GM12878 (cell line): ENCODE measurements around the gene SCNN1G. TPM values are rescaled to one million over a fixed set of nuclear protein-coding genes. Genes with fewer than 3 reads are reported as not detected.

Source experiments
- ATAC-seq: fragments of 200-7000 bp; cut with Tn5 transposase; 3 replicates; pipeline ENCODE4 v1.9.1; 2020; ENCODE audit warnings: mild to moderate bottlenecking, moderate library complexity
- BruUV-seq: library from RNA; stranded (reverse); fragments of 400-500 nt; replicated peaks from 2 replicates; lab custom pipeline; 2021; lab: Mats Ljungman, UMichigan
- CTCF ChIA-PET: fragments of 300-600 bp; sonication (Branson Sonifier 250); formaldehyde crosslinking; extraction: SDS; loops from one replicate; lab custom pipeline; 2021; ENCODE audit warnings: inconsistent platforms; lab: Yijun Ruan, JAX
- POLR2A ChIA-PET: fragments of 350-600 bp; formaldehyde crosslinking; extraction: SDS; loops from one replicate; lab custom pipeline; 2021; ENCODE audit warnings: inconsistent platforms; lab: Charles Lee
- RAD21 ChIA-PET: fragments of 300-600 bp; sonication (Branson Sonifier 250); formaldehyde crosslinking; loops from one replicate; lab custom pipeline; 2023; ENCODE audit warnings: antibody characterized with exemption; ENCODE audit not compliant: unreplicated experiment; lab: Charles Lee
- SMC1A ChIA-PET: fragments of 300-600 bp; sonication (Branson Sonifier 250); formaldehyde crosslinking; loops from one replicate; lab custom pipeline; 2023; ENCODE audit not compliant: unreplicated experiment, uncharacterized antibody; lab: Charles Lee
- DNase-seq: peaks from one replicate; pipeline ENCODE4 v3.0.0-alpha.2; 2011; ENCODE audit warnings: low read depth, low spot score
- FAIRE-seq: peaks from 3 replicates; lab custom pipeline; 2011; peaks lifted over from hg19 to GRCh38; lab: Jason Lieb, UNC
- H2AFZ ChIP-seq: 2 replicates; pipeline ENCODE4 v1.6.0; 2011; ENCODE audit warnings: low read depth, low read length, control low read depth; ENCODE audit not compliant: control insufficient read depth
- H3K27ac ChIP-seq: 2 replicates; pipeline ENCODE4 v1.5.1; 2011; ENCODE audit warnings: control low read depth; ENCODE audit not compliant: control insufficient read depth, insufficient read depth
- H3K27me3 ChIP-seq, 2 experiments: replicated peaks in 1 of 2; 2 replicates each; pipeline versions ENCODE4 v1.6.0 to v1.6.1; 2011; ENCODE audit warnings: low read length in 1 of 2; ENCODE audit not compliant: control insufficient read depth in 2 of 2, insufficient read depth in 2 of 2
- H3K36me3 ChIP-seq, 2 experiments: 2 replicates each; pipeline ENCODE4 v1.5.1; 2011; ENCODE audit warnings: low read length in 1 of 2; ENCODE audit not compliant: control insufficient read depth in 2 of 2, insufficient read depth in 2 of 2
- H3K4me1 ChIP-seq: 2 replicates; pipeline ENCODE4 v1.6.1; 2011; ENCODE audit warnings: mild to moderate bottlenecking, low read length, moderate library complexity, mixed read lengths; ENCODE audit not compliant: control insufficient read depth, insufficient read depth
- H3K4me2 ChIP-seq: 2 replicates; pipeline ENCODE4 v1.6.0; 2011; ENCODE audit warnings: control low read depth; ENCODE audit not compliant: control insufficient read depth, insufficient read depth
- H3K4me3 ChIP-seq: fragments of 200-600 bp; sonication (generic); 2 replicates; pipeline ENCODE4 v1.5.1; 2016
- H3K79me2 ChIP-seq: 2 replicates; pipeline ENCODE4 v1.6.0; 2011; ENCODE audit warnings: low read length; ENCODE audit not compliant: control insufficient read depth, insufficient read depth
- H3K9ac ChIP-seq: 2 replicates; pipeline ENCODE4 v1.8.0; 2011; ENCODE audit warnings: low read length, control low read depth, mixed read lengths; ENCODE audit not compliant: control insufficient read depth, insufficient read depth
- H3K9me3 ChIP-seq: replicated peaks from 3 replicates; pipeline ENCODE4 v1.5.1; 2011; ENCODE audit warnings: mild to moderate bottlenecking, low read length; ENCODE audit not compliant: control insufficient read depth, insufficient read depth
- H4K20me1 ChIP-seq: 2 replicates; pipeline ENCODE4 v1.6.0; 2011; ENCODE audit not compliant: control insufficient read depth, insufficient read depth
- ATF3 ChIP-seq: IDR thresholded peaks from 2 replicates; pipeline ENCODE4 v1.6.1; 2011; ENCODE audit warnings: low read depth, mild to moderate bottlenecking, low read length, moderate library complexity, borderline replicate concordance; ENCODE audit errors: extremely low read depth
- CREM ChIP-seq: IDR thresholded peaks from 2 replicates; pipeline ENCODE4 v1.6.1; 2014; ENCODE audit warnings: antibody characterized with exemption, low read depth
- CTCF ChIP-seq, 3 experiments: IDR thresholded peaks in 2 of 3; conservative IDR thresholded peaks in 1 of 3; 2 replicates each; pipeline ENCODE4 v1.5.1; 2011; ENCODE audit warnings: low read depth in 3 of 3, low read length in 3 of 3, mild to moderate bottlenecking in 3 of 3, control low read depth in 2 of 3, moderate library complexity in 2 of 3, inconsistent platforms in 1 of 3, mixed read lengths in 1 of 3; ENCODE audit not compliant: control insufficient read depth in 2 of 3, insufficient read depth in 1 of 3; ENCODE audit errors: extremely low read depth in 1 of 3
- GATAD2B ChIP-seq: fragments of 450-650 bp; conservative IDR thresholded peaks from 2 replicates; pipeline ENCODE4 v1.6.1; 2017; ENCODE audit warnings: low read depth, mild to moderate bottlenecking, moderate library complexity
- IKZF2 ChIP-seq, 2 experiments: fragments of 450-650 bp; IDR thresholded peaks; 2 replicates each; pipeline ENCODE4 v1.6.1; 2017; ENCODE audit warnings: mild to moderate bottlenecking in 2 of 2, moderate library complexity in 2 of 2
- LARP7 ChIP-seq: fragments of 450-650 bp; IDR thresholded peaks from 2 replicates; pipeline ENCODE4 v1.6.1; 2017; ENCODE audit warnings: mild to moderate bottlenecking
- MAX ChIP-seq: IDR thresholded peaks from 2 replicates; pipeline ENCODE4 v1.6.1; 2012; ENCODE audit warnings: low read depth, low read length, improper control_type of control experiment
- MEF2B ChIP-seq: fragments of 450-650 bp; IDR thresholded peaks from 2 replicates; pipeline ENCODE4 v1.6.1; 2018; ENCODE audit warnings: mild to moderate bottlenecking, moderate library complexity; ENCODE audit not compliant: partially characterized antibody, poor library complexity, severe bottlenecking
- NFYA ChIP-seq: IDR thresholded peaks from 2 replicates; pipeline ENCODE4 v1.6.1; 2011; ENCODE audit warnings: low read depth, mild to moderate bottlenecking, low read length, improper control_type of control experiment, borderline replicate concordance
- PBX3 ChIP-seq: IDR thresholded peaks from 2 replicates; pipeline ENCODE4 v1.6.1; 2011; ENCODE audit warnings: mild to moderate bottlenecking, low read depth, low read length, moderate library complexity; ENCODE audit not compliant: insufficient replicate concordance
- POLR2AphosphoS2 ChIP-seq: IDR thresholded peaks from 2 replicates; pipeline ENCODE4 v1.6.1; 2011; ENCODE audit warnings: low read depth, mild to moderate bottlenecking, low read length, improper control_type of control experiment, moderate library complexity
- RAD21 ChIP-seq: IDR thresholded peaks from 2 replicates; pipeline ENCODE4 v1.6.1; 2011; ENCODE audit warnings: mild to moderate bottlenecking, low read depth, low read length, moderate library complexity; ENCODE audit not compliant: insufficient read depth
- RAD51 ChIP-seq: fragments of 450-650 bp; IDR thresholded peaks from 2 replicates; pipeline ENCODE4 v1.6.1; 2016; ENCODE audit warnings: moderate library complexity, mild to moderate bottlenecking, inconsistent platforms
- RCOR1 ChIP-seq: conservative IDR thresholded peaks from 2 replicates; pipeline ENCODE4 v1.6.1; 2012; ENCODE audit warnings: low read depth, low read length, improper control_type of control experiment
- RELA ChIP-seq: fragments of 450-650 bp; IDR thresholded peaks from 2 replicates; pipeline ENCODE4 v1.8.0; 2014; ENCODE audit warnings: borderline replicate concordance; ENCODE audit not compliant: partially characterized antibody
- SIX5 ChIP-seq: IDR thresholded peaks from 2 replicates; pipeline ENCODE4 v1.6.1; 2011; ENCODE audit warnings: mild to moderate bottlenecking, low read depth, low read length, moderate library complexity; ENCODE audit not compliant: severe bottlenecking
- SREBF1 ChIP-seq: IDR thresholded peaks from 2 replicates; pipeline ENCODE4 v1.6.1; 2012; ENCODE audit warnings: mild to moderate bottlenecking, low read length
- TBL1XR1 ChIP-seq: IDR thresholded peaks from 2 replicates; pipeline ENCODE4 v1.6.1; 2012; ENCODE audit warnings: low read depth, low read length, improper control_type of control experiment
- YY1 ChIP-seq: IDR thresholded peaks from 2 replicates; pipeline ENCODE4 v1.6.1; 2011; ENCODE audit warnings: low read depth, mild to moderate bottlenecking, low read length
- ZNF24 ChIP-seq: fragments of 450-650 bp; IDR thresholded peaks from 2 replicates; pipeline ENCODE4 v1.6.1; 2017; ENCODE audit warnings: antibody characterized with exemption, mild to moderate bottlenecking
- WGBS: methylation state at CpG from one replicate; pipeline ENCODE4 v1.1.6; 2016; ENCODE audit warnings: low lambda C conversion rate; ENCODE audit not compliant: insufficient replicate concordance, insufficient coverage; ENCODE audit errors: missing lambda C conversion rate; 5-methylcytosine and 5-hydroxymethylcytosine counted together
- in situ Hi-C: fragments of 300-500 bp; cut with MboI; formaldehyde crosslinking; loops from 9 replicates; pipeline ENCODE4 v1.14.3; 2018; ENCODE audit warnings: mixed read lengths
- intact Hi-C: fragments of 100-400 bp; cut with micrococcal nuclease; formaldehyde crosslinking; loops from one replicate; pipeline ENCODE4 v1.14.2; 2022; ENCODE audit not compliant: unreplicated experiment
- polyA plus RNA-seq, 11 experiments: library from polyadenylated mRNA; depleted of rRNA in 4 of 11; unstranded in 6 of 11; stranded (reverse) in 5 of 11; fragments of >200 nt; fragmentation: Nextera tagmentation in 4 of 11; fragmentation: Illumina TruSeq in 1 of 11; extraction: Ambion mirVana in 4 of 11; extraction: Trizol in 1 of 11; gene quantifications; 1 replicate in 1 of 11; 2 replicates in 10 of 11; pipeline versions ENCODE4 v1.2.1 to v1.2.3, GENCODE V29; 2011 to 2016; ENCODE audit warnings: inconsistent platforms in 2 of 11, missing spikeins in 2 of 11, low read depth in 1 of 11
- total RNA-seq, 4 experiments: library from RNA; depleted of rRNA in 3 of 4; stranded (reverse); fragments of >200 nt in 3 of 4; fragmentation: Illumina TruSeq in 1 of 4; extraction: Trizol in 1 of 4; gene quantifications; 2 replicates each; pipeline versions ENCODE4 v1.2.1 to v1.2.3, GENCODE V29; 2013 to 2021

Gene SCNN1G
- total and polyA plus RNA-seq, 10 of the 15 experiments (the other 5 are each of a cell fraction or from before 2014, with no cell fraction given), result 0.04 to 0.86 (median 0.08) TPM; not detected in 5

- Histone ChIP-seq H3K79me2 (peaks cover 13% of the 10 kb centered on the region), H3K4me2 (peak within 1 kb of the TSS; percentile 80), H3K27me3 (no peaks in the 10 kb centered on the region), H3K36me3 (no peaks in the 10 kb centered on the region), H2AFZ (peak within 1 kb of the TSS; percentile 99), H3K4me1 (no peaks in the 10 kb centered on the region; the same call in 1 of the 2 replicates), H3K4me3 (peak within 1 kb of the TSS; percentile 79), H3K9me3 (no peaks in the 10 kb centered on the region), H3K27ac (no peak within 1 kb of the TSS), H3K9ac (peak within 1 kb of the TSS; percentile 39), H4K20me1 (no peaks in the 10 kb centered on the region)
- FAIRE-seq (peak; percentile 85), DNase-seq (peak; percentile 78), ATAC-seq (peak; percentile 99)
- SMC1A ChIA-PET, result interaction anchor here (0.7 kb wide), 1 partner anchor 488 kb away, joined by 3 read pairs; no protein-coding TSS in a partner anchor
- CTCF ChIA-PET, result interaction anchor here (4.9 kb wide), 1 partner anchor 286 kb away, joined by 20 read pairs; no protein-coding TSS in a partner anchor
- POLR2A ChIA-PET, result no interaction called here
- WGBS, result under 1% methylated on average over 56 of the region's 75 CpGs
- RAD21 ChIA-PET, result interaction anchor here (1.0 kb wide), 1 partner anchor 285 kb away, joined by 3 read pairs; no protein-coding TSS in a partner anchor
- no TSS peak for BruUV-seq
- in situ Hi-C loops, result no loop called here
- intact Hi-C loops, result no loop called here
- peak; percentile 18; the same call in 1 of the 2 replicates for TF ChIP-seq LARP7
- TF ChIP-seq SIX5, result peak; percentile 91
- no peak for TF ChIP-seq POLR2AphosphoS2
- 0 out of 2 replicates have a peak, but pooled peaks have one; percentile 30 for TF ChIP-seq SREBF1
- TF ChIP-seq RCOR1, result peak; percentile 93; the same call in 1 of the 2 replicates
- no peak for TF ChIP-seq CTCF (IDR thresholded peaks at IDR 0.05 in 2 of 3, conservative IDR thresholded peaks at IDR 0.05 in 1 of 3; ENCODE audit: control insufficient read depth in 2 of 3, extremely low read depth in 1 of 3, insufficient read depth in 1 of 3, low read depth in 3 of 3, low read length in 3 of 3)
- TF ChIP-seq GATAD2B, result no peak; the same call in 1 of the 2 replicates
- peak; percentile 24 for TF ChIP-seq PBX3
- TF ChIP-seq RAD21, result no peak
- TF ChIP-seq NFYA, result no peak
- peak; percentile 72 for TF ChIP-seq RAD51
- peak; percentile 86 for TF ChIP-seq CREM
- TF ChIP-seq MAX, result peak; percentile 40; the same call in 1 of the 2 replicates
- TF ChIP-seq MEF2B, result peak; percentile 89
- no peak for TF ChIP-seq TBL1XR1
- TF ChIP-seq RELA, result peak; percentile 91
- TF ChIP-seq IKZF2 (IDR thresholded peaks at IDR 0.05), result peak in 1 of 2 experiments; percentile 39; a peak in 1 of 4 replicates
- TF ChIP-seq YY1, result peak; percentile 99
- TF ChIP-seq ATF3, result peak; percentile 82; the same call in 1 of the 2 replicates
- peak; percentile 96 for TF ChIP-seq ZNF24
Measured at GRCh38 chr16:23149267-23149992, 33.1 kb upstream of the SCNN1G start, which contains the start of gene USP31. Gene USP31 (minus strand): TSS chr16:23149452. CDS start chr16:23149270, 182 bp downstream.
